ENCODE data around the gene ABCA7.

ABCA7 gene

GRCh38 chr19:1093330-1093729 lies 53.4 kb downstream of the ABCA7 start:
- H3K4me3 ChIP-seq (ENCODE audit: low read depth, low read length) = no peak overlapping the region
- TF ChIP-seq, protein P1, sequence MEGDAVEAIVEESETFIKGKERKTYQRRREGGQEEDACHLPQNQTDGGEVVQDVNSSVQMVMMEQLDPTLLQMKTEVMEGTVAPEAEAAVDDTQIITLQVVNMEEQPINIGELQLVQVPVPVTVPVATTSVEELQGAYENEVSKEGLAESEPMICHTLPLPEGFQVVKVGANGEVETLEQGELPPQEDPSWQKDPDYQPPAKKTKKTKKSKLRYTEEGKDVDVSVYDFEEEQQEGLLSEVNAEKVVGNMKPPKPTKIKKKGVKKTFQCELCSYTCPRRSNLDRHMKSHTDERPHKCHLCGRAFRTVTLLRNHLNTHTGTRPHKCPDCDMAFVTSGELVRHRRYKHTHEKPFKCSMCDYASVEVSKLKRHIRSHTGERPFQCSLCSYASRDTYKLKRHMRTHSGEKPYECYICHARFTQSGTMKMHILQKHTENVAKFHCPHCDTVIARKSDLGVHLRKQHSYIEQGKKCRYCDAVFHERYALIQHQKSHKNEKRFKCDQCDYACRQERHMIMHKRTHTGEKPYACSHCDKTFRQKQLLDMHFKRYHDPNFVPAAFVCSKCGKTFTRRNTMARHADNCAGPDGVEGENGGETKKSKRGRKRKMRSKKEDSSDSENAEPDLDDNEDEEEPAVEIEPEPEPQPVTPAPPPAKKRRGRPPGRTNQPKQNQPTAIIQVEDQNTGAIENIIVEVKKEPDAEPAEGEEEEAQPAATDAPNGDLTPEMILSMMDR (IDR thresholded peaks at IDR 0.05) = no peak
- H3K9ac ChIP-seq = no peak overlapping the region
- peaks cover 12% of the 10 kb centered on the region for H3K4me1 ChIP-seq
- H3K4me2 ChIP-seq (ENCODE audit: low read length) = no peak overlapping the region
- H3K36me3 ChIP-seq (ENCODE audit: control insufficient read depth, insufficient read depth, low read length) = no peaks in the 10 kb centered on the region
- no peaks in the 10 kb centered on the region for H3K9me3 ChIP-seq (ENCODE audit: control insufficient read depth, low read length)
- H3K27ac ChIP-seq = no peak overlapping the region
- no peaks in the 10 kb centered on the region for H3K27me3 ChIP-seq (ENCODE audit: control insufficient read depth, insufficient read depth, low read length)
- peaks cover 25% of the 10 kb centered on the region for H3K79me2 ChIP-seq
- H2AFZ ChIP-seq = no peak overlapping the region

GRCh38 chr19:1093811-1094553 lies 54.1 kb downstream of the ABCA7 start:
- H3K27me3 ChIP-seq (ENCODE audit: control insufficient read depth, insufficient read depth, low read length) = no peaks in the 10 kb centered on the region
- H3K9ac ChIP-seq = peak overlapping the region; percentile 94
- H3K9me3 ChIP-seq (ENCODE audit: control insufficient read depth, low read length) = no peaks in the 10 kb centered on the region
- H2AFZ ChIP-seq = no peak overlapping the region
- H3K36me3 ChIP-seq (ENCODE audit: control insufficient read depth, insufficient read depth, low read length) = no peaks in the 10 kb centered on the region
- TF ChIP-seq, protein P1 (IDR thresholded peaks at IDR 0.05) = no peak
- H3K4me3 ChIP-seq (ENCODE audit: low read depth, low read length) = peak overlapping the region; percentile 91
- H3K4me2 ChIP-seq (ENCODE audit: low read length) = peak overlapping the region; percentile 90
- peaks cover 25% of the 10 kb centered on the region for H3K79me2 ChIP-seq
- no peak overlapping the region for H3K27ac ChIP-seq
- H3K4me1 ChIP-seq = peaks cover 12% of the 10 kb centered on the region

DNA sequence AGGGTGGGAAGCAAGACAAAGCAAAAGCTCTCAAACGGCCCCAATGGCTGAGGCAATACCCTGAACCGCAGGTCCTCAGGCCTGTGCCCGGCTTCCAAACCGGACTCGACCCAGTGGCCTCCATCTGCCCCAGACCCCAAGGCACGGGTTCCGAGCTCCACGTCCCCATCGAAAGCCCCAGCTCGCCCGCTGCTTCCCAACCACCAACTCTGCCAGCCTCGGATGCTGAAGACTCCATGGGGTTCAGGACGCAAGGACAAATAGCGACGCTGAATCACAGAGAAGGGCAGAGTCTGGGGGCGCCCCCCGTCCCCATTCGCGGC lies 54.7 kb downstream of the ABCA7 start:
- H3K79me2 ChIP-seq = peaks cover 25% of the 10 kb centered on the region
- peak overlapping the region; percentile 94 for H3K9ac ChIP-seq
- H3K4me3 ChIP-seq (ENCODE audit: low read depth, low read length) = peak overlapping the region; percentile 91
- H2AFZ ChIP-seq = no peak overlapping the region
- H3K9me3 ChIP-seq (ENCODE audit: control insufficient read depth, low read length) = no peaks in the 10 kb centered on the region
- no peak overlapping the region for H3K27ac ChIP-seq
- TF ChIP-seq, protein P1 (IDR thresholded peaks at IDR 0.05) = no peak
- H3K36me3 ChIP-seq (ENCODE audit: control insufficient read depth, insufficient read depth, low read length) = no peaks in the 10 kb centered on the region
- no peaks in the 10 kb centered on the region for H3K27me3 ChIP-seq (ENCODE audit: control insufficient read depth, insufficient read depth, low read length)
- H3K4me2 ChIP-seq (ENCODE audit: low read length) = peak overlapping the region; percentile 90
- H3K4me1 ChIP-seq = peaks cover 17% of the 10 kb centered on the region

- Histone ChIP-seq H3K27ac (peak within 1 kb of the TSS; percentile 34), H3K27me3 (ENCODE audit: control insufficient read depth, insufficient read depth, low read length) (no peaks in the 10 kb centered on the region), H3K4me3 (ENCODE audit: low read depth, low read length) (peak within 1 kb of the TSS; percentile 91), H3K9ac (peak within 1 kb of the TSS; percentile 94), H3K4me2 (ENCODE audit: low read length) (peak within 1 kb of the TSS; percentile 90), H3K79me2 (peaks cover 25% of the 10 kb centered on the region), H2AFZ (peak within 1 kb of the TSS; percentile 82), H3K4me1 (peaks cover 18% of the 10 kb centered on the region), H3K9me3 (ENCODE audit: control insufficient read depth, low read length) (no peaks in the 10 kb centered on the region), H3K36me3 (ENCODE audit: control insufficient read depth, insufficient read depth, low read length) (no peaks in the 10 kb centered on the region)
- TF ChIP-seq, protein P1 (IDR thresholded peaks at IDR 0.05) = no peak
These were observed 55.2 kb downstream of the ABCA7 start, which contains the start of gene POLR2E for GRCh38 chr19:1094978-1095701. POLR2E (minus strand) TSS chr19:1095375; CDS start chr19:1095315, 60 bp downstream.
